ENCODE results near the gene CXCR3.
"Not testable (repeated sequence)": the region's sequence is repeated elsewhere in the genome, so short reads cannot be mapped to it uniquely, and the experiment has no call there.

The CXCR3 gene

GRCh38 chrX:71652405-71652804 lies 34.1 kb upstream of the CXCR3 start:
- H3K27ac Mint-ChIP-seq: no peak overlapping the region
- H3K4me3 Mint-ChIP-seq: no peak overlapping the region
- H3K27me3 Mint-ChIP-seq: no peaks in the 10 kb centered on the region
- H3K9me3 Mint-ChIP-seq: no peaks in the 10 kb centered on the region
- ATAC-seq: no peak
- no peaks in the 10 kb centered on the region for H3K36me3 Mint-ChIP-seq
- no peaks in the 10 kb centered on the region for H3K4me1 Mint-ChIP-seq

GRCh38 chrX:71650333-71650969 lies 32.1 kb upstream of the CXCR3 start:
- ATAC-seq: peak; percentile 82
- no peaks in the 10 kb centered on the region for H3K4me1 Mint-ChIP-seq
- no peak overlapping the region for H3K27ac Mint-ChIP-seq
- no peak overlapping the region for H3K4me3 Mint-ChIP-seq
- H3K27me3 Mint-ChIP-seq: no peaks in the 10 kb centered on the region
- H3K9me3 Mint-ChIP-seq: no peaks in the 10 kb centered on the region
- H3K36me3 Mint-ChIP-seq: no peaks in the 10 kb centered on the region

- not testable (repeated sequence) for H3K27ac Mint-ChIP-seq, H3K4me3 Mint-ChIP-seq, H3K27me3 Mint-ChIP-seq, H3K36me3 Mint-ChIP-seq, H3K9me3 Mint-ChIP-seq, ATAC-seq
- peaks cover 14% of the 10 kb centered on the region for H3K4me1 Mint-ChIP-seq
Measured at GRCh38 chrX:71644406-71644805, 26.1 kb upstream of the CXCR3 start.

GRCh38 chrX:71640002-71640401 lies 21.7 kb upstream of the CXCR3 start:
- no peak overlapping the region for H3K27ac Mint-ChIP-seq
- H3K27me3 Mint-ChIP-seq: no peaks in the 10 kb centered on the region
- H3K4me3 Mint-ChIP-seq: no peak overlapping the region
- no peaks in the 10 kb centered on the region for H3K36me3 Mint-ChIP-seq
- peaks cover 14% of the 10 kb centered on the region for H3K4me1 Mint-ChIP-seq
- ATAC-seq: no peak
- no peaks in the 10 kb centered on the region for H3K9me3 Mint-ChIP-seq

GRCh38 chrX:71638409-71638808 lies 20.1 kb upstream of the CXCR3 start:
- H3K36me3 Mint-ChIP-seq: no peaks in the 10 kb centered on the region
- H3K27me3 Mint-ChIP-seq: no peaks in the 10 kb centered on the region
- no peaks in the 10 kb centered on the region for H3K9me3 Mint-ChIP-seq
- H3K27ac Mint-ChIP-seq: no peak overlapping the region
- no peak overlapping the region for H3K4me3 Mint-ChIP-seq
- peaks cover 17% of the 10 kb centered on the region for H3K4me1 Mint-ChIP-seq
- ATAC-seq: no peak

GRCh38 chrX:71637848-71638247 lies 19.5 kb upstream of the CXCR3 start:
- H3K4me1 Mint-ChIP-seq: peaks cover 20% of the 10 kb centered on the region
- no peak overlapping the region for H3K4me3 Mint-ChIP-seq
- peak; percentile 70 for ATAC-seq
- no peaks in the 10 kb centered on the region for H3K27me3 Mint-ChIP-seq
- H3K27ac Mint-ChIP-seq: no peak overlapping the region
- no peaks in the 10 kb centered on the region for H3K36me3 Mint-ChIP-seq
- no peaks in the 10 kb centered on the region for H3K9me3 Mint-ChIP-seq

GRCh38 chrX:71637253-71637618 lies 18.9 kb upstream of the CXCR3 start:
- Mint-ChIP-seq H3K27ac (no peak overlapping the region), H3K36me3 (no peaks in the 10 kb centered on the region), H3K4me1 (peaks cover 19% of the 10 kb centered on the region), H3K9me3 (no peaks in the 10 kb centered on the region), H3K27me3 (no peaks in the 10 kb centered on the region), H3K4me3 (no peak overlapping the region)
- ATAC-seq: no peak

GRCh38 chrX:71636438-71637252 lies 18.3 kb upstream of the CXCR3 start:
- ATAC-seq: peak; percentile 51
- Mint-ChIP-seq H3K4me3 (no peak overlapping the region), H3K9me3 (no peaks in the 10 kb centered on the region), H3K4me1 (peaks cover 18% of the 10 kb centered on the region), H3K27ac (no peak overlapping the region), H3K36me3 (no peaks in the 10 kb centered on the region), H3K27me3 (no peaks in the 10 kb centered on the region)

- H3K4me1 Mint-ChIP-seq: peaks cover 19% of the 10 kb centered on the region
- ATAC-seq: no peak
- H3K36me3 Mint-ChIP-seq: no peaks in the 10 kb centered on the region
- no peaks in the 10 kb centered on the region for H3K9me3 Mint-ChIP-seq
- H3K27ac Mint-ChIP-seq: no peak overlapping the region
- no peak overlapping the region for H3K4me3 Mint-ChIP-seq
- H3K27me3 Mint-ChIP-seq: no peaks in the 10 kb centered on the region
Measured at GRCh38 chrX:71634366-71634765, 16.1 kb upstream of the CXCR3 start.

- no peaks in the 10 kb centered on the region for H3K27me3 Mint-ChIP-seq
- peak overlapping the region; percentile 78 for H3K27ac Mint-ChIP-seq
- H3K9me3 Mint-ChIP-seq: no peaks in the 10 kb centered on the region
- H3K36me3 Mint-ChIP-seq: no peaks in the 10 kb centered on the region
- peak; percentile 48 for ATAC-seq
- H3K4me3 Mint-ChIP-seq: no peak overlapping the region
- peaks cover 28% of the 10 kb centered on the region for H3K4me1 Mint-ChIP-seq
Measured at GRCh38 chrX:71632923-71633657, 14.8 kb upstream of the CXCR3 start.

GRCh38 chrX:71629467-71629866 lies 11.2 kb upstream of the CXCR3 start:
- H3K4me3 Mint-ChIP-seq: peak overlapping the region; percentile 26
- H3K27ac Mint-ChIP-seq: peak overlapping the region; percentile 82
- ATAC-seq: peak; percentile 84
- peaks cover 39% of the 10 kb centered on the region for H3K4me1 Mint-ChIP-seq
- no peaks in the 10 kb centered on the region for H3K9me3 Mint-ChIP-seq
- no peaks in the 10 kb centered on the region for H3K27me3 Mint-ChIP-seq
- no peaks in the 10 kb centered on the region for H3K36me3 Mint-ChIP-seq

- no peaks in the 10 kb centered on the region for H3K27me3 Mint-ChIP-seq
- peaks cover 43% of the 10 kb centered on the region for H3K4me1 Mint-ChIP-seq
- H3K36me3 Mint-ChIP-seq: no peaks in the 10 kb centered on the region
- H3K27ac Mint-ChIP-seq: no peak overlapping the region
- H3K4me3 Mint-ChIP-seq: no peak overlapping the region
- ATAC-seq: no peak
- H3K9me3 Mint-ChIP-seq: no peaks in the 10 kb centered on the region
Measured at GRCh38 chrX:71627588-71628404, 9.5 kb upstream of the CXCR3 start.

GRCh38 chrX:71626576-71626975 lies 8.3 kb upstream of the CXCR3 start:
- Mint-ChIP-seq H3K27ac (peak overlapping the region; percentile 70), H3K4me1 (peaks cover 46% of the 10 kb centered on the region)
- ATAC-seq: no peak

GRCh38 chrX:71625471-71625870 lies 7.2 kb upstream of the CXCR3 start:
- Mint-ChIP-seq H3K4me1 (peaks cover 51% of the 10 kb centered on the region), H3K9me3 (no peaks in the 10 kb centered on the region), H3K4me3 (no peak overlapping the region), H3K27me3 (no peaks in the 10 kb centered on the region), H3K36me3 (no peaks in the 10 kb centered on the region), H3K27ac (no peak overlapping the region)
- no peak for ATAC-seq

More at GRCh38 chrX:71626576-71626975, 8.3 kb upstream of the CXCR3 start:
- Mint-ChIP-seq H3K27me3 (no peaks in the 10 kb centered on the region), H3K36me3 (no peaks in the 10 kb centered on the region), H3K4me3 (no peak overlapping the region), H3K9me3 (no peaks in the 10 kb centered on the region)

- peaks cover 54% of the 10 kb centered on the region for H3K4me1 Mint-ChIP-seq
- H3K27me3 Mint-ChIP-seq: no peaks in the 10 kb centered on the region
- H3K36me3 Mint-ChIP-seq: no peaks in the 10 kb centered on the region
- no peaks in the 10 kb centered on the region for H3K9me3 Mint-ChIP-seq
- no peak overlapping the region for H3K4me3 Mint-ChIP-seq
- H3K27ac Mint-ChIP-seq: peak overlapping the region; percentile 84
- no peak for ATAC-seq
Measured at GRCh38 chrX:71623714-71624113, 5.4 kb upstream of the CXCR3 start.
